ENCODE results near the gene USP8.

DNA sequence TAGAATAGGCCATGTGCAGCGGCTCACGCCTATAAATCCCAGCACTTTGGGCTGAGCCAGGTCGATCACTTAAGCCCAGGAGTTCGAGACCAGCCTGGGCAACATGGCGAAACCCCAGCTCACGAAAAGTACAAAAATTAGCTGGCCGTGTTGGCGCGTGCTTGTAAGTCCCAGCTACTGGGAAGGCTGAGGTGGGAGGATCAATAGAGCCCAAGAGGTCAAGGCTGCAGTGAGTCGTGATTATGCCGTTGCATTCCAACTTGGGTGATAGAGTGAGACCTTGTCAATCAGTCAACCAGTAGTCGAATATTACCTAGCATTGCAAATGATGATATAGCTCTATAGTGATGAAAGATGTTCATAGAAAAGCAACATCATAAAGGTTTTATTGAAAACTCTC is 51.9 kb downstream of the USP8 start:
- TF ChIP-seq, protein P1, sequence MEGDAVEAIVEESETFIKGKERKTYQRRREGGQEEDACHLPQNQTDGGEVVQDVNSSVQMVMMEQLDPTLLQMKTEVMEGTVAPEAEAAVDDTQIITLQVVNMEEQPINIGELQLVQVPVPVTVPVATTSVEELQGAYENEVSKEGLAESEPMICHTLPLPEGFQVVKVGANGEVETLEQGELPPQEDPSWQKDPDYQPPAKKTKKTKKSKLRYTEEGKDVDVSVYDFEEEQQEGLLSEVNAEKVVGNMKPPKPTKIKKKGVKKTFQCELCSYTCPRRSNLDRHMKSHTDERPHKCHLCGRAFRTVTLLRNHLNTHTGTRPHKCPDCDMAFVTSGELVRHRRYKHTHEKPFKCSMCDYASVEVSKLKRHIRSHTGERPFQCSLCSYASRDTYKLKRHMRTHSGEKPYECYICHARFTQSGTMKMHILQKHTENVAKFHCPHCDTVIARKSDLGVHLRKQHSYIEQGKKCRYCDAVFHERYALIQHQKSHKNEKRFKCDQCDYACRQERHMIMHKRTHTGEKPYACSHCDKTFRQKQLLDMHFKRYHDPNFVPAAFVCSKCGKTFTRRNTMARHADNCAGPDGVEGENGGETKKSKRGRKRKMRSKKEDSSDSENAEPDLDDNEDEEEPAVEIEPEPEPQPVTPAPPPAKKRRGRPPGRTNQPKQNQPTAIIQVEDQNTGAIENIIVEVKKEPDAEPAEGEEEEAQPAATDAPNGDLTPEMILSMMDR (IDR thresholded peaks at IDR 0.05), result no peak
- no peak for TF ChIP-seq POLR2A (IDR thresholded peaks at IDR 0.05)

All from ovary (tissue), 3 donors.